Gastrocnemius medialis (tissue), 4 donors: ENCODE data around the gene ZNF646. TPM values are rescaled to one million over a fixed set of nuclear protein-coding genes. Genes with fewer than 3 reads are reported as not detected.

ENCODE experiments used
- ATAC-seq, 2 donors: fragments of 150-250 bp; one replicate each; pipeline ENCODE4 v1.9.1; 2016
- DNase-seq, 2 donors: peaks; one replicate each; pipeline ENCODE4 v3.0.0-alpha.2; 2019
- H3K27ac ChIP-seq, 4 donors: fragments of 200-600 bp; sonication (generic); 1 replicate in 1 of 4; 2 replicates in 3 of 4; pipeline ENCODE4 v1.5.1; 2016 to 2018; ENCODE audit warnings: mild to moderate bottlenecking in 2 of 4, moderate library complexity in 1 of 4
- H3K27me3 ChIP-seq, 3 donors: fragments of 200-600 bp; sonication (generic) in 2 of 3; 1 replicate in 1 of 3; 2 replicates in 2 of 3; pipeline versions ENCODE4 v1.5.1 to v1.6.0; 2016 to 2019; ENCODE audit warnings: mild to moderate bottlenecking in 1 of 3, moderate library complexity in 1 of 3
- H3K36me3 ChIP-seq, 2 donors: fragments of 200-600 bp; sonication (generic) in 1 of 2; one replicate each; pipeline ENCODE4 v1.5.1; 2017 to 2018
- H3K4me1 ChIP-seq, 2 donors: fragments of 200-600 bp; sonication (generic) in 1 of 2; one replicate each; pipeline ENCODE4 v1.5.1; 2016 to 2017; ENCODE audit warnings: mild to moderate bottlenecking in 2 of 2
- H3K4me3 ChIP-seq, 4 donors: fragments of 200-600 bp; sonication (generic) in 3 of 4; 1 replicate in 1 of 4; 2 replicates in 3 of 4; pipeline ENCODE4 v1.5.1; 2016 to 2019; ENCODE audit warnings: mild to moderate bottlenecking in 2 of 4
- H3K9me3 ChIP-seq, 3 donors: fragments of 200-600 bp; sonication (generic) in 2 of 3; 1 replicate in 1 of 3; 2 replicates in 2 of 3; pipeline ENCODE4 v1.5.1; 2016 to 2019
- CTCF ChIP-seq, 5 experiments: fragments of 450-650 bp in 3 of 5; fragments of 200-600 bp in 2 of 5; sonication (generic) in 2 of 5; IDR thresholded peaks in 4 of 5; conservative IDR thresholded peaks in 1 of 5; 1 replicate in 4 of 5; 2 replicates in 1 of 5; pipeline ENCODE4 v1.5.1; 2016 to 2019; ENCODE audit warnings: antibody characterized with exemption in 5 of 5, mild to moderate bottlenecking in 3 of 5, moderate library complexity in 3 of 5
- POLR2A ChIP-seq, 2 donors: fragments of 450-650 bp; IDR thresholded peaks; one replicate each; pipeline ENCODE4 v1.6.1; 2017; ENCODE audit warnings: antibody characterized with exemption in 2 of 2, mild to moderate bottlenecking in 2 of 2, moderate library complexity in 2 of 2
- in situ Hi-C, 4 donors: fragments of 200-750 bp; cut with MboI; loops; one replicate each; pipeline versions ENCODE4 v1.15.0 to v1.8.0; 2017; ENCODE audit warnings: low sequenced_read_pairs in 4 of 4
- intact Hi-C: fragments of 100-400 bp; cut with DNase I; formaldehyde crosslinking; loops from one replicate; pipeline ENCODE4 v1.15.1; 2023; ENCODE audit warnings: low total_unique reads
- total RNA-seq, 4 donors: library from RNA; depleted of rRNA; stranded (reverse); fragments of >200 nt; gene quantifications; one replicate each; pipeline versions ENCODE4 v1.1.0 to v1.2.3, GENCODE V29; 2016

Gene ZNF646
- total RNA-seq, 4 donors from 2014 or later, result 11.7 to 33.2 (median 21.5) TPM

GRCh38 chr16:31081428-31082351 lies 7.5 kb downstream of the ZNF646 start:
- H3K4me1 ChIP-seq, result no peaks in the 10 kb centered on the region
- no peaks in the 10 kb centered on the region for H3K9me3 ChIP-seq
- no peak for TF ChIP-seq POLR2A (IDR thresholded peaks at IDR 0.05)
- no peak for TF ChIP-seq CTCF (IDR thresholded peaks at IDR 0.05 in 4 of 5, conservative IDR thresholded peaks at IDR 0.05 in 1 of 5)
- H3K27me3 ChIP-seq, result no peaks in the 10 kb centered on the region
- no peak overlapping the region for H3K4me3 ChIP-seq
- ATAC-seq (no peak), DNase-seq (no peak)
- H3K36me3 ChIP-seq, result peaks cover 0 to 49% of the 10 kb centered on the region in 2 donors
- in situ Hi-C loops, result loop anchor here in 1 of 4 donors (25.0 kb wide), 1 partner anchor 94 kb away; the partner anchor contains the start of gene HSD3B7
- H3K27ac ChIP-seq, result no peak overlapping the region
- intact Hi-C loops, result no loop called here

- Histone ChIP-seq H3K27me3 (no peaks in the 10 kb centered on the region), H3K9me3 (no peaks in the 10 kb centered on the region), H3K27ac (no peak overlapping the region), H3K4me3 (no peak overlapping the region), H3K4me1 (no peaks in the 10 kb centered on the region), H3K36me3 (peaks cover 0 to 41% of the 10 kb centered on the region in 2 donors)
- no peak for TF ChIP-seq CTCF (IDR thresholded peaks at IDR 0.05 in 4 of 5, conservative IDR thresholded peaks at IDR 0.05 in 1 of 5)
- TF ChIP-seq POLR2A (IDR thresholded peaks at IDR 0.05), result no peak
- no peak for ATAC-seq
- intact Hi-C loops, result no loop called here
- DNase-seq, result no peak
- in situ Hi-C loops, result loop anchor here in 1 of 4 donors (25.0 kb wide), 1 partner anchor 95 kb away; the partner anchor contains the start of gene HSD3B7
Measured at GRCh38 chr16:31082368-31083045, 8.3 kb downstream of the ZNF646 start.

- H3K27me3 ChIP-seq, result no peaks in the 10 kb centered on the region
- H3K4me1 ChIP-seq, result no peaks in the 10 kb centered on the region
- DNase-seq (no peak), ATAC-seq (no peak)
- intact Hi-C loops (no loop called here), in situ Hi-C loops (loop anchor here in 1 of 4 donors (25.0 kb wide), 1 partner anchor 96 kb away; the partner anchor contains the start of gene HSD3B7)
- TF ChIP-seq POLR2A (IDR thresholded peaks at IDR 0.05), result no peak
- TF ChIP-seq CTCF (IDR thresholded peaks at IDR 0.05 in 4 of 5, conservative IDR thresholded peaks at IDR 0.05 in 1 of 5), result no peak
- H3K36me3 ChIP-seq, result peaks cover 0 to 35% of the 10 kb centered on the region in 2 donors
- no peak overlapping the region for H3K4me3 ChIP-seq
- H3K9me3 ChIP-seq, result no peaks in the 10 kb centered on the region
- H3K27ac ChIP-seq, result no peak overlapping the region
Measured at GRCh38 chr16:31083081-31083480, 8.9 kb downstream of the ZNF646 start.

- H3K4me3 ChIP-seq, result no peak overlapping the region
- no peaks in the 10 kb centered on the region for H3K27me3 ChIP-seq
- TF ChIP-seq CTCF (IDR thresholded peaks at IDR 0.05 in 4 of 5, conservative IDR thresholded peaks at IDR 0.05 in 1 of 5), result no peak
- no peak for TF ChIP-seq POLR2A (IDR thresholded peaks at IDR 0.05)
- no peak for ATAC-seq
- H3K36me3 ChIP-seq, result peaks cover 0 to 30% of the 10 kb centered on the region in 2 donors
- H3K9me3 ChIP-seq, result no peaks in the 10 kb centered on the region
- no peak for DNase-seq
- in situ Hi-C loops (loop anchor here in 1 of 4 donors (25.0 kb wide), 1 partner anchor 96 kb away; the partner anchor contains the start of gene HSD3B7), intact Hi-C loops (no loop called here)
- no peak overlapping the region for H3K27ac ChIP-seq
- no peaks in the 10 kb centered on the region for H3K4me1 ChIP-seq
Measured at GRCh38 chr16:31083556-31083955, 9.3 kb downstream of the ZNF646 start.
